GM12878 (cell line): Measurements from ENCODE around the gene MRRF. TPM values are rescaled to one million over a fixed set of nuclear protein-coding genes. Genes with fewer than 3 reads are reported as not detected.

Source experiments
- ATAC-seq: fragments of 200-7000 bp; cut with Tn5 transposase; 3 replicates; pipeline ENCODE4 v1.9.1; 2020; ENCODE audit warnings: mild to moderate bottlenecking, moderate library complexity
- Bru-seq: library from RNA; stranded (reverse); fragments of 400-500 nt; gene quantifications from one replicate; lab custom pipeline; 2021; lab: Mats Ljungman, UMichigan
- BruChase-seq, 2 experiments: library from RNA; stranded (reverse); fragments of 400-500 nt; gene quantifications; one replicate each; lab custom pipeline; 2021; lab: Mats Ljungman, UMichigan
- BruUV-seq: library from RNA; stranded (reverse); fragments of 400-500 nt; replicated peaks from 2 replicates; lab custom pipeline; 2021; lab: Mats Ljungman, UMichigan
- CTCF ChIA-PET: fragments of 300-600 bp; sonication (Branson Sonifier 250); formaldehyde crosslinking; extraction: SDS; loops from one replicate; lab custom pipeline; 2021; ENCODE audit warnings: inconsistent platforms; lab: Yijun Ruan, JAX
- POLR2A ChIA-PET: fragments of 350-600 bp; formaldehyde crosslinking; extraction: SDS; loops from one replicate; lab custom pipeline; 2021; ENCODE audit warnings: inconsistent platforms; lab: Charles Lee
- RAD21 ChIA-PET: fragments of 300-600 bp; sonication (Branson Sonifier 250); formaldehyde crosslinking; loops from one replicate; lab custom pipeline; 2023; ENCODE audit warnings: antibody characterized with exemption; ENCODE audit not compliant: unreplicated experiment; lab: Charles Lee
- SMC1A ChIA-PET: fragments of 300-600 bp; sonication (Branson Sonifier 250); formaldehyde crosslinking; loops from one replicate; lab custom pipeline; 2023; ENCODE audit not compliant: unreplicated experiment, uncharacterized antibody; lab: Charles Lee
- DNase-seq: peaks from one replicate; pipeline ENCODE4 v3.0.0-alpha.2; 2011; ENCODE audit warnings: low read depth, low spot score
- FAIRE-seq: peaks from 3 replicates; lab custom pipeline; 2011; peaks lifted over from hg19 to GRCh38; lab: Jason Lieb, UNC
- H2AFZ ChIP-seq: 2 replicates; pipeline ENCODE4 v1.6.0; 2011; ENCODE audit warnings: low read depth, low read length, control low read depth; ENCODE audit not compliant: control insufficient read depth
- H3K27ac ChIP-seq: 2 replicates; pipeline ENCODE4 v1.5.1; 2011; ENCODE audit warnings: control low read depth; ENCODE audit not compliant: control insufficient read depth, insufficient read depth
- H3K27me3 ChIP-seq, 2 experiments: replicated peaks in 1 of 2; 2 replicates each; pipeline versions ENCODE4 v1.6.0 to v1.6.1; 2011; ENCODE audit warnings: low read length in 1 of 2; ENCODE audit not compliant: control insufficient read depth in 2 of 2, insufficient read depth in 2 of 2
- H3K36me3 ChIP-seq, 2 experiments: 2 replicates each; pipeline ENCODE4 v1.5.1; 2011; ENCODE audit warnings: low read length in 1 of 2; ENCODE audit not compliant: control insufficient read depth in 2 of 2, insufficient read depth in 2 of 2
- H3K4me1 ChIP-seq: 2 replicates; pipeline ENCODE4 v1.6.1; 2011; ENCODE audit warnings: mild to moderate bottlenecking, low read length, moderate library complexity, mixed read lengths; ENCODE audit not compliant: control insufficient read depth, insufficient read depth
- H3K4me2 ChIP-seq: 2 replicates; pipeline ENCODE4 v1.6.0; 2011; ENCODE audit warnings: control low read depth; ENCODE audit not compliant: control insufficient read depth, insufficient read depth
- H3K4me3 ChIP-seq: fragments of 200-600 bp; sonication (generic); 2 replicates; pipeline ENCODE4 v1.5.1; 2016
- H3K79me2 ChIP-seq: 2 replicates; pipeline ENCODE4 v1.6.0; 2011; ENCODE audit warnings: low read length; ENCODE audit not compliant: control insufficient read depth, insufficient read depth
- H3K9ac ChIP-seq: 2 replicates; pipeline ENCODE4 v1.8.0; 2011; ENCODE audit warnings: low read length, control low read depth, mixed read lengths; ENCODE audit not compliant: control insufficient read depth, insufficient read depth
- H3K9me3 ChIP-seq: replicated peaks from 3 replicates; pipeline ENCODE4 v1.5.1; 2011; ENCODE audit warnings: mild to moderate bottlenecking, low read length; ENCODE audit not compliant: control insufficient read depth, insufficient read depth
- H4K20me1 ChIP-seq: 2 replicates; pipeline ENCODE4 v1.6.0; 2011; ENCODE audit not compliant: control insufficient read depth, insufficient read depth
- ATF7 ChIP-seq: fragments of 450-650 bp; IDR thresholded peaks from 2 replicates; pipeline ENCODE4 v1.6.1; 2016; ENCODE audit warnings: low read depth, mild to moderate bottlenecking
- CHD1 ChIP-seq: IDR thresholded peaks from 2 replicates; pipeline ENCODE4 v1.6.1; 2012; ENCODE audit warnings: low read depth, low read length, improper control_type of control experiment
- DPF2 ChIP-seq: fragments of 450-650 bp; IDR thresholded peaks from 2 replicates; pipeline ENCODE4 v1.6.1; 2017; ENCODE audit warnings: mild to moderate bottlenecking
- EP300 ChIP-seq, 2 experiments: fragments of 150-350 bp in 1 of 2; IDR thresholded peaks; 2 replicates each; pipeline ENCODE4 v1.6.1; 2011 to 2012; ENCODE audit warnings: low read depth in 2 of 2, low read length in 2 of 2, borderline replicate concordance in 1 of 2, improper control_type of control experiment in 1 of 2, inconsistent platforms in 1 of 2; ENCODE audit not compliant: control insufficient read depth in 1 of 2
- LARP7 ChIP-seq: fragments of 450-650 bp; IDR thresholded peaks from 2 replicates; pipeline ENCODE4 v1.6.1; 2017; ENCODE audit warnings: mild to moderate bottlenecking
- NR2C1 ChIP-seq: fragments of 450-650 bp; IDR thresholded peaks from 2 replicates; pipeline ENCODE4 v1.6.1; 2017; ENCODE audit warnings: antibody characterized with exemption, mild to moderate bottlenecking, moderate library complexity
- NR2F1 ChIP-seq: fragments of 450-650 bp; conservative IDR thresholded peaks from 2 replicates; pipeline ENCODE4 v1.6.1; 2017; ENCODE audit warnings: mild to moderate bottlenecking
- PAX8 ChIP-seq: fragments of 450-650 bp; IDR thresholded peaks from 2 replicates; pipeline ENCODE4 v1.6.1; 2017; ENCODE audit warnings: mild to moderate bottlenecking, moderate library complexity
- PKNOX1 ChIP-seq: fragments of 450-650 bp; IDR thresholded peaks from 2 replicates; pipeline ENCODE4 v1.6.1; 2016; ENCODE audit warnings: mild to moderate bottlenecking
- PML ChIP-seq: IDR thresholded peaks from 2 replicates; pipeline ENCODE4 v1.6.1; 2012; ENCODE audit warnings: low read length, inconsistent platforms
- RUNX3 ChIP-seq: IDR thresholded peaks from 2 replicates; pipeline ENCODE4 v1.6.1; 2012; ENCODE audit warnings: low read length, inconsistent platforms
- TARDBP ChIP-seq: IDR thresholded peaks from 2 replicates; pipeline ENCODE4 v1.6.1; 2016; ENCODE audit warnings: borderline replicate concordance
- YY1 ChIP-seq: IDR thresholded peaks from 2 replicates; pipeline ENCODE4 v1.6.1; 2011; ENCODE audit warnings: low read depth, mild to moderate bottlenecking, low read length
- WGBS: methylation state at CpG from one replicate; pipeline ENCODE4 v1.1.6; 2016; ENCODE audit warnings: low lambda C conversion rate; ENCODE audit not compliant: insufficient replicate concordance, insufficient coverage; ENCODE audit errors: missing lambda C conversion rate; 5-methylcytosine and 5-hydroxymethylcytosine counted together
- in situ Hi-C: fragments of 300-500 bp; cut with MboI; formaldehyde crosslinking; loops from 9 replicates; pipeline ENCODE4 v1.14.3; 2018; ENCODE audit warnings: mixed read lengths
- intact Hi-C: fragments of 100-400 bp; cut with micrococcal nuclease; formaldehyde crosslinking; loops from one replicate; pipeline ENCODE4 v1.14.2; 2022; ENCODE audit not compliant: unreplicated experiment
- long read RNA-seq, 2 experiments: library from polyadenylated mRNA; unstranded; transcript quantifications; one replicate each; pipeline ENCODE4 v2.0.0, GENCODE V29; 2019 to 2020
- polyA minus RNA-seq, 3 experiments: library from RNA; depleted of rRNA, polyadenylated mRNA; stranded (reverse); fragments of >200 nt; gene quantifications; 2 replicates each; pipeline ENCODE4 v1.2.3, GENCODE V29; 2011
- polyA plus RNA-seq, 11 experiments: library from polyadenylated mRNA; depleted of rRNA in 4 of 11; unstranded in 6 of 11; stranded (reverse) in 5 of 11; fragments of >200 nt; fragmentation: Nextera tagmentation in 4 of 11; fragmentation: Illumina TruSeq in 1 of 11; extraction: Ambion mirVana in 4 of 11; extraction: Trizol in 1 of 11; gene quantifications; 1 replicate in 1 of 11; 2 replicates in 10 of 11; pipeline versions ENCODE4 v1.2.1 to v1.2.3, GENCODE V29; 2011 to 2016; ENCODE audit warnings: inconsistent platforms in 2 of 11, missing spikeins in 2 of 11, low read depth in 1 of 11
- total RNA-seq, 4 experiments: library from RNA; depleted of rRNA in 3 of 4; stranded (reverse); fragments of >200 nt in 3 of 4; fragmentation: Illumina TruSeq in 1 of 4; extraction: Trizol in 1 of 4; gene quantifications; 2 replicates each; pipeline versions ENCODE4 v1.2.1 to v1.2.3, GENCODE V29; 2013 to 2021
- TF ChIP-seq, protein P1 (sequence below): fragments of 150-350 bp; IDR thresholded peaks from 2 replicates; pipeline ENCODE4 v1.6.1; 2016; ENCODE audit warnings: low read depth, low read length

Gene MRRF
- total RNA-seq (2013; cell fraction: nucleolus; rRNA removed), result 111 and 125 TPM in 2 replicates
- 74.9 and 75.1 TPM in 2 replicates for total RNA-seq (2014; rRNA removed)
- 75.4 and 80.5 TPM in 2 replicates for total RNA-seq (2014; rRNA removed; fragmentation: Illumina TruSeq; extraction: Trizol)
- total RNA-seq (2021), result 55.7 and 64.8 TPM in 2 replicates
- 39.7 TPM for polyA plus RNA-seq (2011; ENCODE audit: low read depth)
- 111 and 123 TPM in 2 replicates for polyA plus RNA-seq (2011; rRNA removed)
- polyA plus RNA-seq (2011; cell fraction: cytosol; rRNA removed), result 65.9 and 69.4 TPM in 2 replicates
- 122 and 181 TPM in 2 replicates for polyA plus RNA-seq (2011; cell fraction: nucleus; rRNA removed)
- 37.9 and 49.2 TPM in 2 replicates for polyA plus RNA-seq (2012)
- 112 and 152 TPM in 2 replicates for polyA plus RNA-seq (2014; fragmentation: Illumina TruSeq; extraction: Trizol)
- polyA plus RNA-seq (2014; fragmentation: Nextera tagmentation; extraction: Ambion mirVana), result 10 to 100 TPM; 75.2 to 95.3 TPM
- polyA plus RNA-seq (2014; rRNA removed), result 75.3 and 87.4 TPM in 2 replicates
- 10 to 100 TPM; 72.5 to 77.5 TPM for polyA plus RNA-seq (2016; fragmentation: Nextera tagmentation; extraction: Ambion mirVana)
- polyA minus RNA-seq (2011; rRNA and poly(A)+ RNA removed), result 62.7 and 70.5 TPM in 2 replicates
- 17.8 and 25.9 TPM in 2 replicates for polyA minus RNA-seq (2011; cell fraction: cytosol; rRNA and poly(A)+ RNA removed)
- 68.1 and 73.4 TPM in 2 replicates for polyA minus RNA-seq (2011; cell fraction: nucleus; rRNA and poly(A)+ RNA removed)
- Bru-seq, nascent RNA, result percentile 82 among the genes with signal in this experiment
- BruChase-seq, experiment 1, labeled RNA remaining after a 6-hour chase, result percentile 77 among the genes with signal in this experiment
- percentile 74 among the genes with signal in this experiment for BruChase-seq, experiment 2, labeled RNA remaining after a 2-hour chase
- long read RNA-seq, experiment 1, full-length matches to known transcripts, result 39 of 52 reads
- long read RNA-seq, experiment 1, partial matches to known transcripts, result 3 of 52 reads
- long read RNA-seq, experiment 1, other reads (novel, unspliced or antisense), result 10 of 52 reads
- long read RNA-seq, experiment 2, full-length matches to known transcripts, result 135 of 249 reads
- long read RNA-seq, experiment 2, partial matches to known transcripts, result 36 of 249 reads
- long read RNA-seq, experiment 2, other reads (novel, unspliced or antisense), result 78 of 249 reads

DNA sequence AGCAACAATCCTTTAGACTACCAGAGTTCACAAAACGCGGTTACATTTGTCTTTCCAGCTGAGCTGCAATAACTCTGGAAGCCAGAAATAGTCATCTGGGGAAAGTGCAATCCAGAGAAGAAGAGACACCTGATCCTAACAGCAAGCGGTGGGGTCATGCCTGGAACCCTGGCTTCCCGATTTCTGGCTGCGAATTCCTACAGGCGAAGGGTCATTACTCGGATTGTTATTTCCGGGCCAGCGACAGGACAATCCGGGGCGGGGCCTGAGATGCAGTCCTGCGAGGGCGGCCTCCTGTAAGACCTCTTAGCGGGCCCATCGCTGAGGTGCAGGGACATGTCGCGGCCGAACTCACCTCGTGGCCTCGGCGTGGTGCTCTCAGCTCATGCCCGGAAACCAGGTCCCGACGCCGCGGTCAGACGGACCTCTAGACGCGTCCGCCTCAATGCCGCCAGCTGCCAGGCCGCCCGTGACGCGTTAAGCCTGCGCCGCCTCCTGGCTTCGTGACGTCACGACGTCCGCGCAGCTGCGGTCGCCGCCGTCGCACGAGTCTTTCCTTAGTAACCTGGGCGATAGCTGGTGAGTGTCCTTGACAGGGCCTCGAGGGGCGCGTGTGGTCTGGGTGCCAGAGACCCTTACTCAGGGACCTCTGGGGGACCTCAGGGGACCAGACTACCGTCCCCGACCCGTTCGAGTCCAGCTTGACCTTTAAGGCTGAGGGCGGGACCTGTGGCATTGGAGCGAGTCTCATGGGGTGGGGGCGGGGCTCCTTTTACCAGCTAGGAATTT, at the start of gene MRRF, which contains the start of gene RBM18:
MRRF (plus strand) TSS at position 523 of the 789 bp plus-strand sequence. CDS start 6,010 bp downstream, outside the sequence.
RBM18 (minus strand) TSS at position 481 of the 789 bp plus-strand sequence. CDS start 3,348 bp downstream, outside the sequence.
- intact Hi-C loops, result no loop called here
- Histone ChIP-seq H2AFZ (peak within 1 kb of the TSS; percentile 88), H3K36me3 (peaks cover 0 to 15% of the 10 kb centered on the region in 2 experiments; a peak in 2 of 4 replicates), H3K9me3 (no peaks in the 10 kb centered on the region), H3K27me3 (no peaks in the 10 kb centered on the region), H3K79me2 (peaks cover 58% of the 10 kb centered on the region), H4K20me1 (no peaks in the 10 kb centered on the region), H3K4me2 (peak within 1 kb of the TSS; percentile 91), H3K27ac (peak within 1 kb of the TSS; percentile 93), H3K4me3 (peak within 1 kb of the TSS; percentile 86), H3K4me1 (no peaks in the 10 kb centered on the region), H3K9ac (peak within 1 kb of the TSS; percentile 90)
- ChIA-PET CTCF (interaction anchor here (0.9 to 2.4 kb wide), 7 partner anchors 8 to 166 kb away, joined by 3 to 9 read pairs (median 3); partner anchors contain the start of gene NDUFA8), RAD21 (interaction anchor here (1.1 kb wide), 1 partner anchor 199 kb away, joined by 3 read pairs; no protein-coding TSS in a partner anchor), POLR2A (interaction anchor here (0.6 to 1.5 kb wide), 9 partner anchors 8 to 695 kb away, joined by 3 to 7 read pairs (median 3); partner anchors contain the start of genes MORN5, NDUFA8 and ZBTB6), SMC1A (interaction anchor here (0.8 to 1.3 kb wide), 5 partner anchors 18 to 137 kb away, joined by 3 to 5 read pairs (median 4); no protein-coding TSS in a partner anchor)
- TSS peak; percentile 70 for BruUV-seq
- no peak for FAIRE-seq
- DNase-seq, result peak; percentile 73
- 1% methylated on average over 60 of the region's 60 CpGs for WGBS
- in situ Hi-C loops, result no loop called here
- peak; percentile 89 for ATAC-seq
- peak; percentile 93 for TF ChIP-seq RUNX3
- TF ChIP-seq YY1, result peak; percentile 27; the same call in 1 of the 2 replicates
- TF ChIP-seq PML, result peak; percentile 80; the same call in 1 of the 2 replicates
- TF ChIP-seq NR2C1, result peak; percentile 73; the same call in 1 of the 2 replicates
- no peak; the same call in 1 of the 2 replicates for TF ChIP-seq CHD1
- peak; percentile 91; the same call in 1 of the 2 replicates for TF ChIP-seq LARP7
- TF ChIP-seq ATF7, result peak; percentile 54; the same call in 1 of the 2 replicates
- TF ChIP-seq TARDBP, result peak; percentile 81
- peak; percentile 68; the same call in 1 of the 2 replicates for TF ChIP-seq PKNOX1
- TF ChIP-seq EP300 (IDR thresholded peaks at IDR 0.05; ENCODE audit: borderline replicate concordance in 1 of 2, control insufficient read depth in 1 of 2, low read depth in 2 of 2, low read length in 2 of 2), result peak; percentile 10 to 66; a peak in 3 of 4 replicates
- TF ChIP-seq, protein P1, sequence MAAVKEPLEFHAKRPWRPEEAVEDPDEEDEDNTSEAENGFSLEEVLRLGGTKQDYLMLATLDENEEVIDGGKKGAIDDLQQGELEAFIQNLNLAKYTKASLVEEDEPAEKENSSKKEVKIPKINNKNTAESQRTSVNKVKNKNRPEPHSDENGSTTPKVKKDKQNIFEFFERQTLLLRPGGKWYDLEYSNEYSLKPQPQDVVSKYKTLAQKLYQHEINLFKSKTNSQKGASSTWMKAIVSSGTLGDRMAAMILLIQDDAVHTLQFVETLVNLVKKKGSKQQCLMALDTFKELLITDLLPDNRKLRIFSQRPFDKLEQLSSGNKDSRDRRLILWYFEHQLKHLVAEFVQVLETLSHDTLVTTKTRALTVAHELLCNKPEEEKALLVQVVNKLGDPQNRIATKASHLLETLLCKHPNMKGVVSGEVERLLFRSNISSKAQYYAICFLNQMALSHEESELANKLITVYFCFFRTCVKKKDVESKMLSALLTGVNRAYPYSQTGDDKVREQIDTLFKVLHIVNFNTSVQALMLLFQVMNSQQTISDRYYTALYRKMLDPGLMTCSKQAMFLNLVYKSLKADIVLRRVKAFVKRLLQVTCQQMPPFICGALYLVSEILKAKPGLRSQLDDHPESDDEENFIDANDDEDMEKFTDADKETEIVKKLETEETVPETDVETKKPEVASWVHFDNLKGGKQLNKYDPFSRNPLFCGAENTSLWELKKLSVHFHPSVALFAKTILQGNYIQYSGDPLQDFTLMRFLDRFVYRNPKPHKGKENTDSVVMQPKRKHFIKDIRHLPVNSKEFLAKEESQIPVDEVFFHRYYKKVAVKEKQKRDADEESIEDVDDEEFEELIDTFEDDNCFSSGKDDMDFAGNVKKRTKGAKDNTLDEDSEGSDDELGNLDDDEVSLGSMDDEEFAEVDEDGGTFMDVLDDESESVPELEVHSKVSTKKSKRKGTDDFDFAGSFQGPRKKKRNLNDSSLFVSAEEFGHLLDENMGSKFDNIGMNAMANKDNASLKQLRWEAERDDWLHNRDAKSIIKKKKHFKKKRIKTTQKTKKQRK, result no peak
- peak; percentile 77 for TF ChIP-seq DPF2
- TF ChIP-seq PAX8, result no peak
- TF ChIP-seq NR2F1, result peak; percentile 97
